Fibroblast of skin of scalp (primary cell): ENCODE results near the gene ZFYVE28.

ENCODE experiments used
- DNase-seq: peaks from one replicate; pipeline ENCODE4 v3.0.0-alpha.2; 2013

The ZFYVE28 gene

DNA sequence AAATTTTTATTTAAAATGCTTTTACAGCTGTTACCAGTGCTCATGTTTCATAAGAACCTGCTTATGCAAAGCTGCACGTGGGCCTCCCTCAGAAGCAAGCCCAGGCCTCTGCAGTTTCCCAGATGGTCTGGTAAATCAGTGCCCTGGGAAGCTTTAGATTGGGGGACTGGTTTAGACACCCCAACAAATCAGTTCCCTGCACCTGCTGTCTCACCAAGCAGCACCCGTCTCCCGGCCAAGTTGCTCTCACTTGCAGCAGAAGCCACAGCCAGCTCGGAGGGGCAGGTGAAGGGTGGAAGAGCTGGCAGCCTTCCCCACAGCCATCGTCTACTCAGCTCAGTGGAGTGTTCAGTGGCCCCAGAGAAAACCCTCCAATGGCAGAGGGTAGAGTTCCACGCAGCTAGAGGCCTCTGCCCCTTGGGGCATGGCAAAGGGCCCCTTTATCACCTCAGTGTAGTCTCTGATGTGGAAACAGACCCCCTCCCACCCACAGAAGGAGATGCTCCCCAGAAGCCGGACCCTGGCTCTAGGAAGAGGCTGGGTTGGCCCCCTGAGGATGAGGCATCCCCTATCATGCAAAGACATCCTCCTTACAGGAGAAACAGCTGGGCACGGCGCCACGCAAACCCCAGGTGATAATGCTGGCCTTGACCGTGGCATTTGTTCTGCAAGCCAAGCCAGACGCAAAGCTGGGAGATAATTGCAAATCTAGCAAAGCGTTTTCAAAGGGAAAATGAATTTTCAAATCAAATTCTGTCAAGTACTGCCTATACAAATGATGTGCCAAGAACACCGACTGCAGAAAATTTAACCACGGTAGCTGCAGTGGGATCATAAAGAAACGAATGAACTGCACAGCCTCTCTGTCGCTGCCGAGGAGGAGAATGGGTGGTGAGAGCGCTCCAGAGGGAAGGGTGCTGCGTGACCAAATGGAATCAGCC lies 51.9 kb downstream of the ZFYVE28 start:
- no peak for DNase-seq

- no peak for DNase-seq
Measured at GRCh38 chr4:2365913-2366210, 52.6 kb downstream of the ZFYVE28 start.

DNA sequence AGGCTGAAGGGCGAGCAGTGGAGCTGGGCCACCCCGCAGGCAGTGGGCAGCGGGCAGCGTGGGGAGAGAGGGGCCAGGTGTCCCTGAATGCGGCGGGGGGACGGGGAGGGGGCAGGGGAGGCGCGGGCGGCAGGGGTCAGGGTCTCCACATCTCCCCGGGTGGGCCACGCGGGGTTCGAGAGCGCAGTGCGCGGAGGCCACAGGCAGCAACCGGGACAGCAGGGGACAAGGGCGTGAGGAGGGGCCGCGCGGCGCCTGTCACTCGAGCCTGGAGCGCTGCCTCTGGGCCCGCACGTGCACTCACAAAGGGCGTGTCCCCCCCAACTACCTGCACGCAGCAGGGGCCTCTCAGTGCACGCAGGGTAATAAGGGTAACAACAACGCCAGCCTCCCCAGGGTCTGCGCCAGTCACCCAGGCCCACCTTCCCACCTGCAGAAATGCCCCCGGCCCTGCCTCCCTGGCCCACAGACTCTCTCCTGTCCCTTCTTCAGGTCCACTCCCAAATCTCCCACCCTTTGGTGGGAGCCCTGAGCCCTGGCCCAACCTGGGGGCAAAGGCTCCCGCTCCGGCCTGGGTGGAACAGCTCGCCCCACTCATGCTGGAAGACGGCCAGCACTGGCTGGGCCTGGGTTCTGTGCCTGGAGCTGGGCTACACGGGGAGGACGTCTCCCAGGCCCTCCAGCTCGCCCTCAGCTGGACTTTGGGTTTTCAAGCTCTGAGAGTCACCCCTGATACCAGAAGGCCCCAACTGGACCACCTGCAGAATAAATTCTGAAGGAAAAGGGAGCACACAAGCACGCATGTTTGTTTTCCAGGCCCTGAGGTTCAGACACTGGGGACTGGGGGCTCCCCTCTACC lies 53.2 kb downstream of the ZFYVE28 start:
- DNase-seq, result no peak

GRCh38 chr4:2364654-2365053 lies 53.8 kb downstream of the ZFYVE28 start:
- DNase-seq, result peak; percentile 55

GRCh38 chr4:2363951-2364653 lies 54.3 kb downstream of the ZFYVE28 start:
- DNase-seq, result no peak

GRCh38 chr4:2363056-2363721 lies 55.3 kb downstream of the ZFYVE28 start:
- no peak for DNase-seq

GRCh38 chr4:2362266-2363055 lies 56.0 kb downstream of the ZFYVE28 start:
- no peak for DNase-seq

- no peak for DNase-seq
Measured at GRCh38 chr4:2361366-2362265, 56.8 kb downstream of the ZFYVE28 start.

DNA sequence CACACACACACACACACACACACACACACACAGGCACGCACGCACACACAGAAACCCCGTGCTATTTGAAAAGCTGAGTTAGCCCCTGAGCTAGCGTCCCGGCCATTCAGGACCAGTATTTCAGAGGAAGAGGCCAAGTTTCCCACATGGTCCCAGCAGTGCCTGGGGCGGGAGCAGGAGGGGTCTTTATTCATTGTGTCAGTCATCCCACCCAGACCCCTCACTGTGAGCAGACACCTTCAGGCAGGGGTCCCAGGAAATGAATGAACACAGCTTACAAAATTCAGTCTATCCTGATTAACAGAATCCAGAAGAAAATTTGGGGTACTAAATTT lies 58.1 kb downstream of the ZFYVE28 start:
- no peak for DNase-seq

DNA sequence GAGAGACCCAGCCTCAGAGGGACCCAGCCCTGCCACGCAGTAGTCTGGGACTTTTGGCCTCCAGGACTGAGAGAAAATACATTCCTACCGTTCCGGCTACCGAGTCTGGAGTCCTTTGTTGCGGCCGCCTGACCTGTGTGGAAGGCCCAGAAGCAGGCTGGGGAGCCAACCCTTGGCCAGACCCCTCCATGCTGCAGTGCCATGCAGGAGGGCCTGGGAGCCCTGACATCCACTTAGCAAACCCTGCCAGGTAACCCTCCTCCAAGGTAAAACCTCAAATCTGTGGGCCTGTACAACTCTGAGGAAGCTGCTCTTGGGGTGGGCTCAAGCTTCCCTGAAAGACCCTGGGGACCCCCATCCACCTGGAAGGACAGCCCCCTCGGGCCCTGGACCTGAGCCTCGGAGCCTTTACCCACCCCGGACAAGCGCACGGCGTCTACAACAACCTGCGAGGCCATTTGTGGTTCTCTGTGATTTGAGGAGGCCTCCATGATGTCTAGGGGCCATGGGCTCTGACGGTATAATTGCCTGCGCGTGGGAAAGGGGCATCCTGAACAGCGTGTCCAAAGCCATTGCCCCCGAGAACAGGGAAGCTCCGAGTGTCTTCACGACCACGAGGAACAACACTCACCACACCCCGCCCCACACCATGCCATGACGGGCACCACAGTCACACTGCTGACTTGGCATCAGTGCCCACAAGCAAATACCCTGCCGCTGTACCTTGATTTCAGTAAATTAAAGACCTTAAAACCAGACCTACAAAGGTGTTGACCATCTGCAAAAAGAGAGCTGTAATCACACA lies 58.7 kb downstream of the ZFYVE28 start:
- no peak for DNase-seq

DNA sequence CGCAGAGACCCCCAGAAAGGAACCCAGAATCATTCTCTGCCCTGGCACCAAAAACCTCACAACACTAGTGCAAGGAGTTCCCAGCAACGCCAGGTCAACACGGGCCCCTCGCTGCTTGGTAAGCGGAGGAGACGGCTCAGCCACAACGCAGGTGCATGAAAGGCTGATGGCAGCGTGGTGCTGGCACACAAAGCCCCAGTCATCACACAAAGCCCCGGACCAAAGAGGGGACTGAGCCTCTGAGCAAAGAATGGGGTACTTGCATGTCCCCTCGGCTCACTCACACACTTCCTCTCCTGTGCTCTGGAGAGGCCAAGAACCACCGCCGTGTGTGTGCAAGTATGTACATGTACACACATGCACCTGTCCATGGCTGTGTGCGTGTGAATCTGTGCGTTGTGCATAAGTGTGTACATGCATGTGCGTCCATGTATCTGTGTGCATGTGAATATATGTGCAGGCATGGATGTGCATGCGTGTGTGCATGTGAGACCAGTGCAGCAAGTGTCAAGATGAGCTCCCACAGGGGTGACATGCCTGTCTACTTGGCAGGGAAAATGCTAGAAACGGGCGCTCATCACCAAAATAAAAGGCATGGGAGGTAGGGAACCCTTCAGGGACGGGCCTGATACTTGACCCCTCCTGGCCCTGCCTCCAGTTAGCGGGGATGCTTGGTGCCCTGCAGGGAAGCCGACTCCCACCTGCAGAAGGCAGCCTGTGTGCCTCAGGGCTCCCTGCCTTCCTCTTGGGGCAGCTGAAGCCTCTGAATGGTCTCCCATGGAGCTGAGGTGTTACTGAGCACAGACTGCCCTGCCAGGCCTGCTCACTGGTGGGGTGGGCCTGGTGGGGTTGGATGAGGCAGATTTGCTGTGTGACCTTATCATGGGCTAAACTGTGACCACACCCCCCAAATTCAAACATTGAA lies 60.4 kb downstream of the ZFYVE28 start:
- DNase-seq, result no peak

GRCh38 chr4:2356123-2357069 lies 62.0 kb downstream of the ZFYVE28 start:
- no peak for DNase-seq

DNA sequence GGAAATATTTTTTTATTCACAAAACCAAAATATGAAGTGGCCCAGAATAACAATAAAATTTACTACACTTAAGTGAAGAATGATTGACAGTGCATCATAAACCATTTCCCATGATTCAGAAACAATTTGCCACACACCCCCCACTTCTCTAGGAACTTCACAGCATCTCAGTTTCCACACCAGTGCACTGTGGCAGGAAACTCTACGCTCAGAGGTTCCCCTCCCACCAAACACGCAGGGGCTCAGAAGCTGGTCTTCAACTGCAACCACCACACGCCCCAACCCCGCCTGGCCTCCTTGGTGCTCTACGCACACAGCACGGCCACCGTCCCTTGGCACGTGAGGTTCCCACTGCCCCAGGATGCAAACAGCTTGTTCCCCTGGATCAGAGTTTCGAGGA lies 63.7 kb downstream of the ZFYVE28 start:
- DNase-seq, result no peak

GRCh38 chr4:2354118-2354517 lies 64.3 kb downstream of the ZFYVE28 start:
- DNase-seq, result peak; percentile 29

- DNase-seq, result no peak
Measured at GRCh38 chr4:2353222-2354107, 65.0 kb downstream of the ZFYVE28 start.

GRCh38 chr4:2352729-2353221 lies 65.7 kb downstream of the ZFYVE28 start:
- no peak for DNase-seq
